ENCODE measurements around the gene P3H2.

DNA sequence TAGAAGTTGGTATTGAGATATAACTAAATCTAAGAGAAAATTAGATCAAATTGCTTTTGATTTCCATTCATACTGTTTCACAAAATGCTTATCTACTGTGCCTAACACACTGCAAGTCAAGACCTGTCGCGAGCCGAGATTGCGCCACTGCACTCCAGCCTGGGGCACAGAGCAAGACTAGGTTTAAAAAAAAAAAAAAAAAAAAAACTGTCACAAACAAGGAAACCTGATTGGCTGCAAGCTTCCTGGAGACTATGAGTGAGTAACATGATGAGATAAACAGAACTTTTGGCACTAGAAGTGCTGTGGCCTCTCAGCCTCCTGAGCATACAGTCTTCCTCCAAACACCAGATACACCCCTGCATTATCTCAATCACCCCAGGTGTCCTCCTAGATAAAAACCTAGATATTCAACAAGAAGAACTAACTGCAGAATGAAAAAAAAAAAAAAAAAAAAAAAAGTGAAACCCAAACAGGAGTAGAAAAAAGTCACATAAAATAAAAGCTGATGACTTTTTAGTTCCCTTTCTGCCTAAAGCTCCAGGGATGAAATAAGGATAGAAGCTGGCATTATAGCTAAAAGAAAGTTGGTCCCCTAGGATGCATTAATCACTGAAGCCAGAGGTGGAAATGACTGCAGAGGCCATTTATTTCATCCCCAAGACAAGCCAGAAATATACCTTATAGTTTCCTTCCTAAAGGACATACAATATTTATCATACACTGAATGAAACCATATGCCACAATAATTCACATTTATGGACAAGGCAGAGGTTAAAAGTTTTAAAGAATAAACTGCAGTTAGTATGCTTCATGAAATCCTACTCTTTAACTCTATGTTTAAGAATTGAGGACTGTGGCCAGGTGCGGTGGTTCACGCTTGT is 82.4 kb downstream of the P3H2 start:
- TF ChIP-seq ZBTB8A (tag by site-specific recombination; IDR thresholded peaks at IDR 0.05) (0 out of 2 replicates have a peak, but pooled peaks have one; percentile 10), PRDM1 (tag by site-specific recombination; IDR thresholded peaks at IDR 0.05) (peak; percentile 83)
